HepG2 (cell line): ENCODE results near the gene WIZ. TPM values are rescaled to one million over a fixed set of nuclear protein-coding genes. Genes with fewer than 3 reads are reported as not detected.

Source experiments
- ARID5B ChIP-seq: IDR thresholded peaks from 2 replicates; pipeline ENCODE4 v1.4.0; 2020; ENCODE audit warnings: mild to moderate bottlenecking, missing genetic modification reagents
- FOXA3 ChIP-seq: IDR thresholded peaks from 2 replicates; pipeline ENCODE4 v1.6.1; 2016; ENCODE audit warnings: missing genetic modification reagents, missing compliant biosample characterization
- GLI4 ChIP-seq: sonication (generic); formaldehyde crosslinking; IDR thresholded peaks from 2 replicates; pipeline ENCODE4 v1.5.1; 2020; ENCODE audit warnings: missing genetic modification reagents, mild to moderate bottlenecking, moderate library complexity, borderline replicate concordance
- HNF4G ChIP-seq, 2 experiments: sonication (generic) in 1 of 2; formaldehyde crosslinking in 1 of 2; IDR thresholded peaks; 2 replicates each; pipeline versions ENCODE4 v1.4.0 to v1.6.1; 2011 to 2020; ENCODE audit warnings: borderline replicate concordance in 2 of 2, low read depth in 2 of 2, mild to moderate bottlenecking in 2 of 2, low read length in 1 of 2, missing genetic modification reagents in 1 of 2, moderate library complexity in 1 of 2
- JUN ChIP-seq: sonication (generic); formaldehyde crosslinking; IDR thresholded peaks from 2 replicates; pipeline ENCODE4 v1.4.0; 2020; ENCODE audit warnings: mild to moderate bottlenecking, missing genetic modification reagents
- KDM6A ChIP-seq: IDR thresholded peaks from 2 replicates; pipeline ENCODE4 v1.6.1; 2016; ENCODE audit warnings: low read depth
- PAXIP1 ChIP-seq: sonication (generic); formaldehyde crosslinking; conservative IDR thresholded peaks from 2 replicates; pipeline ENCODE4 v1.4.0; 2020; ENCODE audit warnings: mild to moderate bottlenecking, missing genetic modification reagents, moderate library complexity
- PRDM10 ChIP-seq: sonication (generic); formaldehyde crosslinking; IDR thresholded peaks from 2 replicates; pipeline ENCODE4 v1.4.0; 2020; ENCODE audit warnings: low read depth, missing genetic modification reagents
- RARA ChIP-seq: IDR thresholded peaks from 2 replicates; pipeline ENCODE4 v1.6.1; 2016; ENCODE audit warnings: missing genetic modification reagents, missing compliant biosample characterization
- SAP130 ChIP-seq: IDR thresholded peaks from 2 replicates; pipeline ENCODE4 v1.6.1; 2016; ENCODE audit warnings: low read depth
- SOX5 ChIP-seq: IDR thresholded peaks from 2 replicates; pipeline ENCODE4 v1.6.1; 2016; ENCODE audit warnings: borderline replicate concordance
- TARDBP ChIP-seq: sonication (generic); formaldehyde crosslinking; IDR thresholded peaks from 2 replicates; pipeline ENCODE4 v1.8.0; 2022; ENCODE audit warnings: mild to moderate bottlenecking, missing genetic modification reagents
- ZBTB7B ChIP-seq: sonication (generic); formaldehyde crosslinking; IDR thresholded peaks from 2 replicates; pipeline ENCODE4 v1.4.0; 2020; ENCODE audit warnings: missing genetic modification reagents
- ZEB1 ChIP-seq: IDR thresholded peaks from 2 replicates; pipeline ENCODE4 v1.6.1; 2012; ENCODE audit warnings: mild to moderate bottlenecking, low read depth, inconsistent platforms; ENCODE audit not compliant: insufficient replicate concordance
- ZNF20 ChIP-seq: sonication (generic); formaldehyde crosslinking; IDR thresholded peaks from 2 replicates; pipeline ENCODE4 v1.4.0; 2020; ENCODE audit warnings: mild to moderate bottlenecking, moderate library complexity, missing genetic modification reagents
- ZNF335 ChIP-seq: sonication (generic); formaldehyde crosslinking; IDR thresholded peaks from 2 replicates; pipeline ENCODE4 v1.4.0; 2020; ENCODE audit warnings: missing genetic modification reagents
- ZNF567 ChIP-seq: sonication (generic); formaldehyde crosslinking; IDR thresholded peaks from 2 replicates; pipeline ENCODE4 v1.8.1; 2023; ENCODE audit warnings: mild to moderate bottlenecking, missing genetic modification reagents, borderline replicate concordance
- ZNF709 ChIP-seq: sonication (generic); formaldehyde crosslinking; IDR thresholded peaks from 2 replicates; pipeline ENCODE4 v1.5.0; 2020; ENCODE audit warnings: mild to moderate bottlenecking, missing genetic modification reagents
- polyA plus RNA-seq, 8 experiments: library from polyadenylated mRNA; depleted of rRNA in 3 of 8; stranded (reverse) in 7 of 8; unstranded in 1 of 8; fragments of >200 nt; fragmentation: Illumina TruSeq in 4 of 8; extraction: Trizol in 4 of 8; gene quantifications; 2 replicates each; pipeline versions ENCODE4 v1.2.1 to v1.2.3, GENCODE V29; 2011 to 2016; ENCODE audit warnings: low read depth in 4 of 8, missing spikeins in 1 of 8, mixed read lengths in 1 of 8; ENCODE audit not compliant: insufficient read depth in 1 of 8
- total RNA-seq, 5 experiments: library from RNA; depleted of rRNA; stranded (reverse); fragments of >200 nt; fragmentation: Illumina TruSeq; extraction: Trizol; gene quantifications; 2 replicates each; pipeline ENCODE4 v1.2.3, GENCODE V29; 2016; ENCODE audit warnings: low read depth in 1 of 5

Gene WIZ
- total and polyA plus RNA-seq, 2 of the 13 experiments (the other 11 are each of a cell fraction or from before 2014, with no cell fraction given) = 4.7 to 4.8 TPM

- TF ChIP-seq ARID5B (CRISPR knock-in tag) (peak; percentile 29; the same call in 1 of the 2 replicates), TARDBP (peak; percentile 23; the same call in 1 of the 2 replicates), SOX5 (CRISPR knock-in tag) (peak; percentile 26; the same call in 1 of the 2 replicates), PRDM10 (CRISPR knock-in tag) (0 out of 2 replicates have a peak, but pooled peaks have one; percentile 5), ZBTB7B (peak; percentile 65; the same call in 1 of the 2 replicates), ZNF709 (CRISPR knock-in tag) (0 out of 2 replicates have a peak, but pooled peaks have one; percentile 50), KDM6A (CRISPR knock-in tag) (0 out of 2 replicates have a peak, but pooled peaks have one; percentile 41), SAP130 (CRISPR knock-in tag) (peak; percentile 55), ZNF335 (no peak), RARA (CRISPR knock-in tag) (0 out of 2 replicates have a peak, but pooled peaks have one; percentile 21), ZNF20 (no peak), PAXIP1 (CRISPR knock-in tag) (peak; percentile 85), GLI4 (no peak), JUN (CRISPR knock-in tag) (no peak), ZNF567 (CRISPR knock-in tag) (no peak), ZEB1 (peak; percentile 32), FOXA3 (CRISPR knock-in tag) (peak; percentile 49; the same call in 1 of the 2 replicates), HNF4G (IDR thresholded peaks at IDR 0.05; ENCODE audit: borderline replicate concordance, low read depth, low read length) (peak; percentile 37; the same call in 1 of the 2 replicates), HNF4G (CRISPR knock-in tag; IDR thresholded peaks at IDR 0.05; ENCODE audit: borderline replicate concordance, low read depth) (no peak)
Observed at GRCh38 chr19:15438124-15438496, 11.6 kb downstream of the WIZ start (continued).
